ENCODE data around the gene TAF10. TPM values are rescaled to one million over a fixed set of nuclear protein-coding genes. Genes with fewer than 3 reads are reported as not detected.

Gene TAF10
- total RNA-seq, 1 donor from 2014 or later, result 10.2 TPM

GRCh38 chr11:6611092-6611962 lies 689 bp downstream of the TAF10 start:
- FAIRE-seq (no peak), DNase-seq (ENCODE audit: low spot score in 2 of 2) (no peak)

- no peak for FAIRE-seq
These were observed 1.4 kb downstream of the TAF10 start for GRCh38 chr11:6610591-6610990.

GRCh38 chr11:6609502-6610015 lies 2.5 kb downstream of the TAF10 start:
- DNase-seq (ENCODE audit: low spot score in 2 of 2) (no peak), FAIRE-seq (no peak)

More at GRCh38 chr11:6610591-6610990, 1.4 kb downstream of the TAF10 start:
- DNase-seq (ENCODE audit: low spot score in 2 of 2), result no peak

- no peak for DNase-seq (ENCODE audit: low spot score in 2 of 2)
- no peak for FAIRE-seq
These were observed 3.1 kb downstream of the TAF10 start for GRCh38 chr11:6608726-6609501.

- DNase-seq (ENCODE audit: low spot score in 2 of 2) (no peak), FAIRE-seq (no peak)
These were observed 4.0 kb downstream of the TAF10 start for GRCh38 chr11:6608011-6608410.

GRCh38 chr11:6607190-6607795 lies 4.7 kb downstream of the TAF10 start:
- DNase-seq (ENCODE audit: low spot score in 2 of 2), result no peak

GRCh38 chr11:6606471-6607189 lies 5.4 kb downstream of the TAF10 start:
- FAIRE-seq (no peak), DNase-seq (ENCODE audit: low spot score in 2 of 2) (peak; percentile 76)

More at GRCh38 chr11:6607190-6607795, 4.7 kb downstream of the TAF10 start:
- no peak for FAIRE-seq

- FAIRE-seq (no peak), DNase-seq (ENCODE audit: low spot score in 2 of 2) (no peak)
These were observed 7.2 kb downstream of the TAF10 start for GRCh38 chr11:6604790-6605189.

GRCh38 chr11:6604081-6604626 lies 7.9 kb downstream of the TAF10 start:
- FAIRE-seq (no peak), DNase-seq (ENCODE audit: low spot score in 2 of 2) (peak; percentile 71 to 73)

- FAIRE-seq (no peak), DNase-seq (ENCODE audit: low spot score in 2 of 2) (peak; percentile 90 to 93)
These were observed 8.5 kb downstream of the TAF10 start, which contains the start of the genes ILK and RRP8 for GRCh38 chr11:6603287-6604080. ILK (plus strand) TSS chr11:6603774; CDS start chr11:6604272, 498 bp downstream. RRP8 (minus strand) TSS chr11:6603616; CDS start chr11:6603502, 114 bp downstream.

- DNase-seq (ENCODE audit: low spot score in 2 of 2), result no peak
- FAIRE-seq, result no peak
These were observed 9.7 kb downstream of the TAF10 start for GRCh38 chr11:6602096-6602940.

GRCh38 chr11:6601041-6601461 lies 11.0 kb downstream of the TAF10 start:
- DNase-seq (ENCODE audit: low spot score in 2 of 2), result no peak
- no peak for FAIRE-seq

- FAIRE-seq (no peak), DNase-seq (ENCODE audit: low spot score in 2 of 2) (no peak)
These were observed 12.1 kb downstream of the TAF10 start for GRCh38 chr11:6599881-6600390.

- no peak for FAIRE-seq
- DNase-seq (ENCODE audit: low spot score in 2 of 2), result no peak
These were observed 12.6 kb downstream of the TAF10 start for GRCh38 chr11:6599449-6599848.

- FAIRE-seq (no peak), DNase-seq (ENCODE audit: low spot score in 2 of 2) (no peak)
These were observed 13.5 kb downstream of the TAF10 start for GRCh38 chr11:6598555-6598954.

- FAIRE-seq (no peak), DNase-seq (ENCODE audit: low spot score in 2 of 2) (no peak)
These were observed 15.7 kb downstream of the TAF10 start for GRCh38 chr11:6596239-6596877.

- DNase-seq (ENCODE audit: low spot score in 2 of 2) (no peak), FAIRE-seq (no peak)
These were observed 17.8 kb downstream of the TAF10 start for GRCh38 chr11:6594142-6594768.

Measured in frontal cortex (tissue), 4 donors.